SU-DHL-6 (cell line): Measurements from ENCODE around the gene PRDX2.
A peak's percentile ranks its signal among the peaks of the same experiment; 100 is the strongest.

Source experiments
- H2AFZ ChIP-seq: fragments of 200-600 bp; sonication (generic); 2 replicates; pipeline ENCODE4 v1.6.1; 2014; ENCODE audit warnings: low read depth, mild to moderate bottlenecking, moderate library complexity, mixed read lengths, antibody characterized with exemption, low read length; ENCODE audit not compliant: severe bottlenecking
- H3F3A ChIP-seq: fragments of 200-600 bp; shearing (Covaris generic); 2 replicates; pipeline ENCODE4 v1.6.0; 2016; ENCODE audit warnings: antibody characterized with exemption, mild to moderate bottlenecking; ENCODE audit not compliant: insufficient read depth
- H3K27ac ChIP-seq: fragments of 200-600 bp; sonication (generic); 2 replicates; pipeline ENCODE4 v1.5.1; 2016; ENCODE audit warnings: low read depth, mild to moderate bottlenecking, low read length, moderate library complexity, mixed read lengths
- H3K27me3 ChIP-seq: fragments of 200-600 bp; sonication (generic), shearing (Covaris generic); 2 replicates; pipeline ENCODE4 v1.6.0; 2014; ENCODE audit warnings: mild to moderate bottlenecking, low read length
- H3K36me3 ChIP-seq: fragments of 200-600 bp; sonication (generic); 2 replicates; pipeline ENCODE4 v1.6.1; 2014; ENCODE audit warnings: mild to moderate bottlenecking, low read length, mixed read lengths
- H3K4me2 ChIP-seq: fragments of 300-600, 200-600 bp; shearing (Covaris generic), sonication (generic); 2 replicates; pipeline ENCODE4 v1.6.0; 2014; ENCODE audit warnings: low read length, low read depth, mild to moderate bottlenecking; ENCODE audit not compliant: poor library complexity, severe bottlenecking
- H3K4me3 ChIP-seq: fragments of 200-600 bp; sonication (generic); 2 replicates; pipeline ENCODE4 v1.5.1; 2014; ENCODE audit warnings: antibody characterized with exemption, low read length, mild to moderate bottlenecking, mixed read lengths; ENCODE audit not compliant: insufficient read depth, poor library complexity, severe bottlenecking
- H3K79me2 ChIP-seq: fragments of 200-600 bp; sonication (generic); 2 replicates; pipeline ENCODE4 v1.6.1; 2014; ENCODE audit warnings: mild to moderate bottlenecking, low read length, moderate library complexity; ENCODE audit not compliant: insufficient read depth
- H3K9ac ChIP-seq: fragments of 200-600 bp; sonication (generic); 2 replicates; pipeline ENCODE4 v1.7.0; 2014; ENCODE audit warnings: mild to moderate bottlenecking, low read length
- H3K9me2 ChIP-seq: fragments of 200-600 bp; sonication (generic); replicated peaks from 2 replicates; pipeline ENCODE4 v1.6.1; 2014; ENCODE audit warnings: low read length; ENCODE audit not compliant: insufficient read depth
- H3K9me3 ChIP-seq: fragments of 200-600 bp; sonication (generic); 2 replicates; pipeline ENCODE4 v1.6.1; 2014; ENCODE audit warnings: low read length, mixed read lengths; ENCODE audit not compliant: insufficient read depth
- H4K20me1 ChIP-seq: fragments of 200-600 bp; sonication (generic); 2 replicates; pipeline ENCODE4 v1.6.1; 2014; ENCODE audit warnings: low read depth, mild to moderate bottlenecking, antibody characterized with exemption, low read length, moderate library complexity, mixed read lengths
- EZH2phosphoT487 ChIP-seq: fragments of 200-600 bp; sonication (generic), shearing (Covaris generic); conservative IDR thresholded peaks from 2 replicates; pipeline ENCODE4 v1.6.1; 2018; ENCODE audit warnings: mild to moderate bottlenecking, antibody characterized with exemption, low read length, moderate library complexity, mixed read lengths
- TF ChIP-seq, protein P1 (sequence below): fragments of 200-600 bp; sonication (generic); IDR thresholded peaks from one replicate; pipeline ENCODE4 v1.5.1; 2017; ENCODE audit warnings: antibody characterized with exemption, mild to moderate bottlenecking, low read length, moderate library complexity; ENCODE audit not compliant: insufficient read depth, poor library complexity, severe bottlenecking

The PRDX2 gene

DNA sequence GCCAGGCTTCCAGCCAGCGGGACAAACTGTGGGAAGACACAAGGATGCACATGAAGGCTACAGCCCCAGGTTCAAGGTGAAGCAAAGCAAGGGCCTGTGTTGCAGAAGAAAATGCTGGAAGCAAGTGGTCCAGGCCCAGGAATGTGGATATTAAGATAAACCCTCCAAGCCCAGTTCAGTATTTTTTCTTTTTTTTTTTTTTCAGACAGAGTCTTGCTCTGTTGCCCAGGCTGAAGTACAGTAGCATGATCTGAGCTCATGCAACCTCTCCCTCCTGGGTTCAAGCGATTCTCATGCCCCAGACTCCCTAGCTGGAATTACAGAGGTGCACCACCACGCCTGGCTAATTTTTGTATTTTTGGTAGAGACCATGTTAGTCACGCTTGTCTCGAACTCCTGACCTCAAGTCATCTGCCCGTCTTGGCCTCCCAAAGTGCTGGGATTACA, 4.4 kb downstream of the PRDX2 start:
- Histone ChIP-seq H3F3A (peaks cover 17% of the 10 kb centered on the region), H3K27ac (no peak overlapping the region), H3K9me2 (no peaks in the 10 kb centered on the region), H3K9ac (no peak overlapping the region), H2AFZ (no peak overlapping the region), H3K27me3 (no peaks in the 10 kb centered on the region), H3K4me3 (no peak overlapping the region), H3K4me2 (no peak overlapping the region), H3K36me3 (no peaks in the 10 kb centered on the region), H3K79me2 (peaks cover 13% of the 10 kb centered on the region), H4K20me1 (no peaks in the 10 kb centered on the region), H3K9me3 (no peaks in the 10 kb centered on the region)
- TF ChIP-seq, protein P1, sequence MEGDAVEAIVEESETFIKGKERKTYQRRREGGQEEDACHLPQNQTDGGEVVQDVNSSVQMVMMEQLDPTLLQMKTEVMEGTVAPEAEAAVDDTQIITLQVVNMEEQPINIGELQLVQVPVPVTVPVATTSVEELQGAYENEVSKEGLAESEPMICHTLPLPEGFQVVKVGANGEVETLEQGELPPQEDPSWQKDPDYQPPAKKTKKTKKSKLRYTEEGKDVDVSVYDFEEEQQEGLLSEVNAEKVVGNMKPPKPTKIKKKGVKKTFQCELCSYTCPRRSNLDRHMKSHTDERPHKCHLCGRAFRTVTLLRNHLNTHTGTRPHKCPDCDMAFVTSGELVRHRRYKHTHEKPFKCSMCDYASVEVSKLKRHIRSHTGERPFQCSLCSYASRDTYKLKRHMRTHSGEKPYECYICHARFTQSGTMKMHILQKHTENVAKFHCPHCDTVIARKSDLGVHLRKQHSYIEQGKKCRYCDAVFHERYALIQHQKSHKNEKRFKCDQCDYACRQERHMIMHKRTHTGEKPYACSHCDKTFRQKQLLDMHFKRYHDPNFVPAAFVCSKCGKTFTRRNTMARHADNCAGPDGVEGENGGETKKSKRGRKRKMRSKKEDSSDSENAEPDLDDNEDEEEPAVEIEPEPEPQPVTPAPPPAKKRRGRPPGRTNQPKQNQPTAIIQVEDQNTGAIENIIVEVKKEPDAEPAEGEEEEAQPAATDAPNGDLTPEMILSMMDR = no peak
- TF ChIP-seq EZH2phosphoT487 = no peak

DNA sequence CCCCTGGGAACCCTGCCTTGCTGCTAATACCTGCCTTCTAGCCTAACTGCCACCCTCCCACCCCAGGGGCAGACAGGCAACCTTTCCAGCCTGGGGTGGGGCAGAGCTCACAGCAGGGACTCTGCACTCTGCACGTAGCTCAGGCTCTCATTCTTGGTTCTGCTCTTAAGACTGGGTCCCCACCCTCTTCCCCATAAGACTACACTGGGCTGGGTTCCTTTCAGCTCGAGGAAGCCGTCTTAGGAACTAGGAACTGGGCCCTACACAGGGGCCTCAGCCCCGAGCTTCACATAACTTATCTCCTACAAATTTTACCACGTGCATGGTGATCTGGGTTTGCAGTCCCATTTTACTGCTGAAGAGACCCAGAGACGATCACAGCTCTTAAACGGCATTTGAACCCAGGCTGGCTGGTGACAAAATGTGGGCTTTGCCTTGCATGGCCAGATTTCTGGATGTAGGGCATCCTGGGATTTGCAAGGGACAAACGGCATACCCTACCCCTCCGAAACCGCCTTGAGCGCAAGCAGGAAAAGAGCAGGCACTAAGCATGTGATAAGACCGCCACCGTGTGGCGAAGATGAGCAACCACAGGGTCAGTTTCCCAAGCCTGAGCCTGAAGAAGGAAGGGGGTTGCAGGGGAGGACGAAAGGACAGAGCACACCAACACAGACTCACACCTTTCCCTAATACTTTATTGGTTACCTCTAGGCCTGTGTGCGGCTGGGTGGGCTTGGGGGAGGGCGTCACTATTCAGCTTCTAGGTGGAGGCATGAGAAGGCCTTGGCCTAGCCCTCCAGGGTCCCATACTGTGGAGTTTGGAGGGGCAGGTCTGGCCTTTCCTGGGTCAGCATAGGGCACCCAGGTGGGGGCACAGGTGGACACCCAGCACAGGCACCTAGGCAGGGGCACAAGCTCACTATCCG, 5.2 kb downstream of the PRDX2 start:
- Histone ChIP-seq H3F3A (peaks cover 17% of the 10 kb centered on the region), H3K36me3 (no peaks in the 10 kb centered on the region), H3K79me2 (peaks cover 12% of the 10 kb centered on the region), H3K9ac (no peak overlapping the region), H3K27ac (no peak overlapping the region), H3K9me3 (no peaks in the 10 kb centered on the region), H3K9me2 (no peaks in the 10 kb centered on the region), H4K20me1 (no peaks in the 10 kb centered on the region), H2AFZ (no peak overlapping the region), H3K27me3 (no peaks in the 10 kb centered on the region), H3K4me2 (no peak overlapping the region), H3K4me3 (no peak overlapping the region)
- TF ChIP-seq, protein P1 = peak; percentile 77
- TF ChIP-seq EZH2phosphoT487 = no peak

DNA sequence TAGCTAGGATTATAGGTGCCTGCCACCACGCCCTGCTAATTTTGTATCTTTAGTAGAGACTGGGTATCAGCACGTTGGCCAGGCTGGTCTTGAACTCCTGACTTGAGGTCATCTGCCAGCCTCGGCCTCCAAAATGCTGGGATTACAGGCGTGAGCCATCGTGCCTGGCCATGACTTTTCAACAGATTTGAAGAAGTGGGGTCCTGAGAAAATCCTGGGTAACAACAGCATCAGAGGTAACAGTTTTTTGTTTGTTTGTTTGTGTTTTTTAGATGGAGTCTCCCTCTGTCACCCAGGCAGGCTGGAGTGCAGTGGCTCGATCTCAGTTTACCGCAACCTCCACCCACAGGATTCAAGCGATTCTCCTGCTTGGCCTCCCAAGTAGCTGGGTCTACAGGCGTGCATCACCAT, 6.6 kb downstream of the PRDX2 start:
- no peak overlapping the region for H3K4me3 ChIP-seq
- no peaks in the 10 kb centered on the region for H3K36me3 ChIP-seq
- TF ChIP-seq, protein P1 = no peak
- no peak for TF ChIP-seq EZH2phosphoT487
- no peaks in the 10 kb centered on the region for H3K9me3 ChIP-seq
- no peak overlapping the region for H3K9ac ChIP-seq
- H3K4me2 ChIP-seq = no peak overlapping the region
- no peaks in the 10 kb centered on the region for H3K27me3 ChIP-seq
- peaks cover 25% of the 10 kb centered on the region for H3F3A ChIP-seq
- H2AFZ ChIP-seq = no peak overlapping the region
- no peaks in the 10 kb centered on the region for H3K9me2 ChIP-seq
- H3K79me2 ChIP-seq = no peaks in the 10 kb centered on the region
- no peak overlapping the region for H3K27ac ChIP-seq
- H4K20me1 ChIP-seq = no peaks in the 10 kb centered on the region
